IMR-90 (cell line): ENCODE data around the gene NPLOC4. TPM values are rescaled to one million over a fixed set of nuclear protein-coding genes. Genes with fewer than 3 reads are reported as not detected.

Source experiments
- ATAC-seq: fragments of 200-7000 bp; cut with Tn5 transposase; 2 replicates; pipeline ENCODE4 v1.9.1; 2020; ENCODE audit warnings: low read depth, mild to moderate bottlenecking, moderate library complexity
- BruUV-seq: library from RNA; stranded (reverse); fragments of 400-500 nt; replicated peaks from 2 replicates; lab custom pipeline; 2021; lab: Mats Ljungman, UMichigan
- CTCF ChIA-PET: fragments of 300-600 bp; formaldehyde crosslinking; extraction: SDS; loops from one replicate; lab custom pipeline; 2021; ENCODE audit warnings: antibody characterized with exemption; lab: Yijun Ruan, JAX
- POLR2A ChIA-PET: fragments of 300-600 bp; sonication (Branson Sonifier 250); formaldehyde crosslinking; loops from one replicate; lab custom pipeline; 2022; ENCODE audit warnings: antibody characterized with exemption; ENCODE audit not compliant: unreplicated experiment; lab: Charles Lee
- DNase-seq: peaks from one replicate; pipeline ENCODE4 v3.0.0; 2013
- H2AFZ ChIP-seq: replicated peaks from 2 replicates; pipeline ENCODE3; 2013; ENCODE audit warnings: low read length, mild to moderate bottlenecking; ENCODE audit not compliant: poor library complexity
- H2AK5ac ChIP-seq: 2 replicates; pipeline ENCODE4 v1.6.1; 2013; ENCODE audit warnings: low read depth, low read length, inconsistent platforms
- H2AK9ac ChIP-seq: replicated peaks from 2 replicates; pipeline ENCODE3; 2013; ENCODE audit warnings: mild to moderate bottlenecking, low read depth, low read length, moderate library complexity; ENCODE audit not compliant: poor library complexity
- H2BK120ac ChIP-seq: 2 replicates; pipeline ENCODE4 v1.6.1; 2013; ENCODE audit warnings: low read depth, low read length, inconsistent platforms
- H2BK15ac ChIP-seq: 3 replicates; pipeline ENCODE4 v1.6.1; 2013; ENCODE audit warnings: low read depth, low read length, inconsistent platforms
- H2BK20ac ChIP-seq: 2 replicates; pipeline ENCODE4 v1.6.1; 2013; ENCODE audit warnings: low read depth, mild to moderate bottlenecking, inconsistent platforms, low read length, moderate library complexity
- H2BK5ac ChIP-seq: 2 replicates; pipeline ENCODE4 v1.6.1; 2013; ENCODE audit warnings: mild to moderate bottlenecking, low read depth, low read length, inconsistent platforms; ENCODE audit not compliant: poor library complexity, severe bottlenecking
- H3K14ac ChIP-seq: replicated peaks from 2 replicates; pipeline ENCODE4 v1.6.1; 2013; ENCODE audit warnings: low read depth, low read length, inconsistent platforms
- H3K18ac ChIP-seq: 2 replicates; pipeline ENCODE4 v1.6.1; 2013; ENCODE audit warnings: low read depth, low read length, control low read depth
- H3K23ac ChIP-seq: 2 replicates; pipeline ENCODE4 v1.6.1; 2013; ENCODE audit warnings: low read depth, low read length, inconsistent platforms
- H3K27ac ChIP-seq: 2 replicates; pipeline ENCODE4 v1.5.1; 2013; ENCODE audit warnings: mild to moderate bottlenecking, control low read depth, low read length; ENCODE audit not compliant: insufficient read depth
- H3K27me3 ChIP-seq: 2 replicates; pipeline ENCODE4 v1.6.1; 2013; ENCODE audit warnings: low read length; ENCODE audit not compliant: control insufficient read depth, insufficient read depth
- H3K36me3 ChIP-seq: 2 replicates; pipeline ENCODE4 v1.6.1; 2013; ENCODE audit warnings: low read length, mixed read lengths; ENCODE audit not compliant: control insufficient read depth, insufficient read depth
- H3K4ac ChIP-seq: 2 replicates; pipeline ENCODE4 v1.6.1; 2013; ENCODE audit warnings: low read depth, low read length, inconsistent platforms
- H3K4me1 ChIP-seq: 2 replicates; pipeline ENCODE4 v1.6.1; 2013; ENCODE audit warnings: low read length, mixed read lengths; ENCODE audit not compliant: control insufficient read depth, insufficient read depth
- H3K4me2 ChIP-seq: 2 replicates; pipeline ENCODE4 v1.6.1; 2013; ENCODE audit warnings: low read depth, mild to moderate bottlenecking, control low read depth, low read length, moderate library complexity
- H3K4me3 ChIP-seq: 2 replicates; pipeline ENCODE4 v1.5.1; 2013; ENCODE audit warnings: low read depth, mild to moderate bottlenecking, control low read depth, low read length, moderate library complexity; ENCODE audit not compliant: insufficient read depth
- H3K56ac ChIP-seq: 2 replicates; pipeline ENCODE4 v1.6.1; 2013; ENCODE audit warnings: low read length, inconsistent platforms; ENCODE audit not compliant: insufficient read depth; ENCODE audit errors: extremely low read depth
- H3K79me1 ChIP-seq, 2 experiments: 2 replicates each; pipeline ENCODE4 v1.6.1; 2013; ENCODE audit warnings: low read length in 2 of 2, inconsistent platforms in 1 of 2, low read depth in 1 of 2
- H3K9ac ChIP-seq: 2 replicates; pipeline ENCODE4 v1.6.1; 2013; ENCODE audit warnings: low read depth, low read length, control low read depth
- H3K9me1 ChIP-seq: 2 replicates; pipeline ENCODE4 v1.6.1; 2013; ENCODE audit warnings: low read length, inconsistent platforms; ENCODE audit not compliant: insufficient read depth
- H3K9me3 ChIP-seq: 2 replicates; pipeline ENCODE4 v1.6.1; 2013; ENCODE audit warnings: low read length; ENCODE audit not compliant: control insufficient read depth, insufficient read depth
- H4K20me1 ChIP-seq: 2 replicates; pipeline ENCODE4 v1.6.1; 2013; ENCODE audit warnings: low read length, inconsistent platforms; ENCODE audit not compliant: insufficient read depth
- H4K5ac ChIP-seq: 2 replicates; pipeline ENCODE4 v1.6.1; 2013; ENCODE audit warnings: mild to moderate bottlenecking, low read depth, low read length, control low read depth
- H4K8ac ChIP-seq, 2 experiments: 2 replicates each; pipeline ENCODE4 v1.6.1; 2013; ENCODE audit warnings: low read depth in 2 of 2, low read length in 2 of 2, control low read depth in 1 of 2, inconsistent platforms in 1 of 2
- H4K91ac ChIP-seq: 2 replicates; pipeline ENCODE4 v1.6.1; 2013; ENCODE audit warnings: low read depth, low read length, inconsistent platforms; ENCODE audit not compliant: insufficient read depth
- BHLHE40 ChIP-seq: fragments of 150-350 bp; IDR thresholded peaks from 2 replicates; pipeline ENCODE4 v1.6.1; 2016; ENCODE audit warnings: mild to moderate bottlenecking, low read depth, low read length
- CEBPB ChIP-seq: IDR thresholded peaks from 2 replicates; pipeline ENCODE4 v1.6.1; 2012; ENCODE audit warnings: low read depth, low read length, improper control_type of control experiment
- CHD1 ChIP-seq: IDR thresholded peaks from 2 replicates; pipeline ENCODE4 v1.6.1; 2012; ENCODE audit warnings: low read depth, low read length, improper control_type of control experiment
- ELK1 ChIP-seq: fragments of 150-350 bp; IDR thresholded peaks from 2 replicates; pipeline ENCODE4 v1.6.1; 2016; ENCODE audit warnings: low read depth, mild to moderate bottlenecking, low read length, moderate library complexity, borderline replicate concordance
- FOS ChIP-seq: fragments of 150-350 bp; IDR thresholded peaks from 2 replicates; pipeline ENCODE4 v1.6.1; 2016; ENCODE audit warnings: low read depth, low read length
- MAFK ChIP-seq: IDR thresholded peaks from 2 replicates; pipeline ENCODE4 v1.6.1; 2012; ENCODE audit warnings: low read depth, low read length, improper control_type of control experiment
- MAZ ChIP-seq: IDR thresholded peaks from 2 replicates; pipeline ENCODE4 v1.6.1; 2012; ENCODE audit warnings: low read depth, mild to moderate bottlenecking, low read length, improper control_type of control experiment, moderate library complexity, borderline replicate concordance
- MXI1 ChIP-seq: IDR thresholded peaks from 2 replicates; pipeline ENCODE4 v1.6.1; 2012; ENCODE audit warnings: low read depth, mild to moderate bottlenecking, low read length, moderate library complexity, borderline replicate concordance
- NFE2L2 ChIP-seq: fragments of 150-350 bp; IDR thresholded peaks from 2 replicates; pipeline ENCODE4 v1.6.1; 2016; ENCODE audit warnings: low read depth, mild to moderate bottlenecking, low read length
- POLR2A ChIP-seq: IDR thresholded peaks from 2 replicates; pipeline ENCODE4 v1.6.1; 2012; ENCODE audit warnings: mild to moderate bottlenecking, low read depth, low read length
- RAD21 ChIP-seq: IDR thresholded peaks from 2 replicates; pipeline ENCODE4 v1.6.1; 2012; ENCODE audit warnings: low read length, improper control_type of control experiment
- RCOR1 ChIP-seq: IDR thresholded peaks from 2 replicates; pipeline ENCODE4 v1.6.1; 2012; ENCODE audit warnings: mild to moderate bottlenecking, low read length, improper control_type of control experiment; ENCODE audit not compliant: insufficient replicate concordance
- RFX5 ChIP-seq: IDR thresholded peaks from 2 replicates; pipeline ENCODE4 v1.8.0; 2012; ENCODE audit warnings: low read depth, mild to moderate bottlenecking, low read length, moderate library complexity
- SMC3 ChIP-seq: fragments of 150-350 bp; IDR thresholded peaks from 2 replicates; pipeline ENCODE4 v1.6.1; 2016; ENCODE audit warnings: low read depth, mild to moderate bottlenecking, antibody characterized with exemption, low read length, moderate library complexity
- WGBS, 2 experiments: methylation state at CpG; one replicate each; pipeline versions ENCODE4 v1.1.5 to v1.1.7; 2013; ENCODE audit warnings: missing lambda C conversion rate in 2 of 2; ENCODE audit not compliant: insufficient read length in 1 of 2; ENCODE audit errors: extremely low coverage in 2 of 2; 5-methylcytosine and 5-hydroxymethylcytosine counted together
- dilution Hi-C: fragments of 300-500 bp; cut with HindIII; formaldehyde crosslinking; loops from one replicate; pipeline ENCODE4 v1.14.3; 2018; ENCODE audit warnings: low sequenced_read_pairs; ENCODE audit not compliant: unreplicated experiment
- in situ Hi-C: fragments of 300-500 bp; cut with MboI; formaldehyde crosslinking; loops from 3 replicates; pipeline ENCODE4 v1.14.3; 2019; ENCODE audit warnings: low sequenced_read_pairs, inconsistent platforms, mixed read lengths
- intact Hi-C: fragments of 100-400 bp; cut with micrococcal nuclease; formaldehyde crosslinking; loops from 2 replicates; pipeline ENCODE4 v1.10.0; 2022
- polyA plus RNA-seq, 3 experiments: library from polyadenylated mRNA; depleted of rRNA; stranded (reverse); fragments of >200 nt; gene quantifications; 2 replicates each; pipeline ENCODE4 v1.2.3, GENCODE V29; 2012; ENCODE audit warnings: low replicate concordance in 1 of 3
- total RNA-seq: library from RNA; depleted of rRNA; stranded (reverse); fragments of >200 nt; gene quantifications from 2 replicates; pipeline ENCODE4 v1.2.3, GENCODE V29; 2012
- TF ChIP-seq, protein P1 (sequence below): conservative IDR thresholded peaks from 2 replicates; pipeline ENCODE4 v1.5.1; 2012; ENCODE audit warnings: mild to moderate bottlenecking, low read depth, low read length, improper control_type of control experiment
- TF ChIP-seq, protein P2 (sequence below): fragments of 150-350 bp; IDR thresholded peaks from 2 replicates; pipeline ENCODE4 v1.6.1; 2017; ENCODE audit warnings: mild to moderate bottlenecking, antibody characterized with exemption, low read length, low read depth

The NPLOC4 gene
- total and polyA plus RNA-seq, 2 of the 4 experiments (the other 2 are of a cell fraction): 70.4 to 78.3 TPM

GRCh38 chr17:81539571-81539900 is 97.4 kb downstream of the NPLOC4 start:
- no peak overlapping the region for H3K4me3 ChIP-seq
- H3K9ac ChIP-seq: no peak overlapping the region
- H3K36me3 ChIP-seq: peaks cover 30% of the 10 kb centered on the region
- no peak overlapping the region for H2BK20ac ChIP-seq
- no peak overlapping the region for H2BK5ac ChIP-seq
- in situ Hi-C loops: no loop called here
- no peak overlapping the region for H4K8ac ChIP-seq
- no peak overlapping the region for H3K14ac ChIP-seq
- dilution Hi-C loops: no loop called here
- DNase-seq (no peak), ATAC-seq (no peak)
- no TSS peak for BruUV-seq
- 88% methylated on average over 1 of the region's 10 CpGs; no CpG with 5 or more reads in 1 of the 2 experiments for WGBS, 2 experiments
- H2BK120ac ChIP-seq: no peak overlapping the region
- no peaks in the 10 kb centered on the region for H3K9me3 ChIP-seq
- H3K4ac ChIP-seq: no peak overlapping the region
- no peak for TF ChIP-seq SMC3
- no peak for TF ChIP-seq FOS
- TF ChIP-seq NFE2L2: no peak
- no peak for TF ChIP-seq MXI1
- TF ChIP-seq RAD21: no peak
- no peak for TF ChIP-seq CHD1
- TF ChIP-seq, protein P1, sequence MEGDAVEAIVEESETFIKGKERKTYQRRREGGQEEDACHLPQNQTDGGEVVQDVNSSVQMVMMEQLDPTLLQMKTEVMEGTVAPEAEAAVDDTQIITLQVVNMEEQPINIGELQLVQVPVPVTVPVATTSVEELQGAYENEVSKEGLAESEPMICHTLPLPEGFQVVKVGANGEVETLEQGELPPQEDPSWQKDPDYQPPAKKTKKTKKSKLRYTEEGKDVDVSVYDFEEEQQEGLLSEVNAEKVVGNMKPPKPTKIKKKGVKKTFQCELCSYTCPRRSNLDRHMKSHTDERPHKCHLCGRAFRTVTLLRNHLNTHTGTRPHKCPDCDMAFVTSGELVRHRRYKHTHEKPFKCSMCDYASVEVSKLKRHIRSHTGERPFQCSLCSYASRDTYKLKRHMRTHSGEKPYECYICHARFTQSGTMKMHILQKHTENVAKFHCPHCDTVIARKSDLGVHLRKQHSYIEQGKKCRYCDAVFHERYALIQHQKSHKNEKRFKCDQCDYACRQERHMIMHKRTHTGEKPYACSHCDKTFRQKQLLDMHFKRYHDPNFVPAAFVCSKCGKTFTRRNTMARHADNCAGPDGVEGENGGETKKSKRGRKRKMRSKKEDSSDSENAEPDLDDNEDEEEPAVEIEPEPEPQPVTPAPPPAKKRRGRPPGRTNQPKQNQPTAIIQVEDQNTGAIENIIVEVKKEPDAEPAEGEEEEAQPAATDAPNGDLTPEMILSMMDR: no peak
- TF ChIP-seq RFX5: no peak
- TF ChIP-seq CEBPB: no peak
- TF ChIP-seq, protein P2, sequence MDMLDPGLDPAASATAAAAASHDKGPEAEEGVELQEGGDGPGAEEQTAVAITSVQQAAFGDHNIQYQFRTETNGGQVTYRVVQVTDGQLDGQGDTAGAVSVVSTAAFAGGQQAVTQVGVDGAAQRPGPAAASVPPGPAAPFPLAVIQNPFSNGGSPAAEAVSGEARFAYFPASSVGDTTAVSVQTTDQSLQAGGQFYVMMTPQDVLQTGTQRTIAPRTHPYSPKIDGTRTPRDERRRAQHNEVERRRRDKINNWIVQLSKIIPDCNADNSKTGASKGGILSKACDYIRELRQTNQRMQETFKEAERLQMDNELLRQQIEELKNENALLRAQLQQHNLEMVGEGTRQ: no peak
- no peak for TF ChIP-seq RCOR1
- TF ChIP-seq MAFK: no peak
- no peak for TF ChIP-seq MAZ
- no peak for TF ChIP-seq POLR2A
- no peak for TF ChIP-seq BHLHE40
- TF ChIP-seq ELK1: no peak
- no peak overlapping the region for H4K91ac ChIP-seq
- no peak overlapping the region for H3K23ac ChIP-seq
- no peak overlapping the region for H2BK15ac ChIP-seq
- no peak overlapping the region for H2AK9ac ChIP-seq
- no peak overlapping the region for H2AFZ ChIP-seq
- peaks cover 10% of the 10 kb centered on the region; the same call in 1 of the 2 replicates for H3K27me3 ChIP-seq
- CTCF ChIA-PET: no interaction called here
- no peaks in the 10 kb centered on the region for H3K9me1 ChIP-seq
- no peak overlapping the region for H4K5ac ChIP-seq
- H2AK5ac ChIP-seq: no peak overlapping the region
- H3K4me1 ChIP-seq: no peaks in the 10 kb centered on the region
- POLR2A ChIA-PET: no interaction called here
- no peak overlapping the region for H3K4me2 ChIP-seq
- no peak overlapping the region for H3K18ac ChIP-seq
- H3K27ac ChIP-seq: no peak overlapping the region
- no peak overlapping the region for H3K56ac ChIP-seq
- H4K20me1 ChIP-seq: peaks cover 7% of the 10 kb centered on the region; the same call in 1 of the 2 replicates
- no peaks in the 10 kb centered on the region; a peak in 1 of 4 replicates for H3K79me1 ChIP-seq
- intact Hi-C loops: no loop called here
